Measurements from ENCODE around the gene FKRP.
"Not testable (repeated sequence)": the region's sequence is repeated elsewhere in the genome, so short reads cannot be mapped to it uniquely, and the experiment has no call there.

Gene FKRP

DNA sequence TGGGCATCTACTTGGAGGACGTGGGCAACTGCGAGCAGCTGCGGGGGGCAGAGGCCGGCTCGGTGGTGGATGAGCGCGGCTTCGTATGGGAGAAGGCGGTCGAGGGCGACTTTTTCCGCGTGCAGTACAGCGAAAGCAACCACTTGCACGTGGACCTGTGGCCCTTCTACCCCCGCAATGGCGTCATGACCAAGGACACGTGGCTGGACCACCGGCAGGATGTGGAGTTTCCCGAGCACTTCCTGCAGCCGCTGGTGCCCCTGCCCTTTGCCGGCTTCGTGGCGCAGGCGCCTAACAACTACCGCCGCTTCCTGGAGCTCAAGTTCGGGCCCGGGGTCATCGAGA is 10.7 kb downstream of the FKRP start:
- in situ Hi-C loops (cut with MboI; ENCODE audit: low sequenced_read_pairs), result no loop called here

DNA sequence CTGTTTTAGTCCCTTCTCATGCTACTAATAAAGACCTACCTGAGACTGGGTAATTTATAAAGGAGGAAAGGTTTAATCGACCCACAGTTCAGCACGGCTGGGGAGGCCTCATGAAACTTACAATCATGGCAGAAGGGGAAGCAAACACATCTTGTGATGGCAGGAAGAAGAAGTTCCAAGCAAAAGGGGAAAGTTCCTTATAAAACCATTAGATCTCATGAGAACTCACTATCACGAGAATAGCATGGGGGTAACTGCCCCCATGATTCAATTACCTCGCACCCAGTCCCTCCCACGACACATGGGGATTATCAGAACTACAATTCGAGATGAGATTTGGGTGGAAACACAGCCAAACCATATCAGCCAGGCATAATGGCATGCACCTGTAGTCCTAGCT is 13.3 kb downstream of the FKRP start:
- in situ Hi-C loops (cut with MboI; ENCODE audit: low sequenced_read_pairs), result no loop called here

DNA sequence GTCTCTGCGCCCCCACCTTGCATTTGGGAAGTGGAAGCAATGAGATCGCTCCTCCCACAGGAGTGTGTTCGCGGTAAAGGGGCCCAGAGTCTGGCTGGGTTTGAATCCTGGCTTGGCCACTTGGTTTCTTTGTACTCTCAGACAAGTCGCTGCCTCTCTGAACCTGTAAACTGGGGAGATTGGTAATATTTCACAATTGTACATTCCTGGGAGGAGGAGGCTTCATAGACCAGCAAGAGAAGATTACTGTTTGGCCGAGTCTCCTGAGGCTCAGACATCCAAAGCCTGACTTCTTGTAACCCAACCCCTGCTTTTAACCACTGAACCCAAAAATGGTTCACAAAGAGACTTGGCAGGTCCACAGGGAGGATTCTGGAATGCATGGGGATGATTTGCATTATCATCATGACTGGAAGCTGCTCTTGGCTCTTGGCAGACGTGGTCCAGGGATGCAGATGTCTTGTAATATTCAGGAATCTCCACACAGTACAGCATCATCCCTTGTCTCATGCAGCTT is 14.0 kb downstream of the FKRP start:
- in situ Hi-C loops (cut with MboI; ENCODE audit: low sequenced_read_pairs), result no loop called here

DNA sequence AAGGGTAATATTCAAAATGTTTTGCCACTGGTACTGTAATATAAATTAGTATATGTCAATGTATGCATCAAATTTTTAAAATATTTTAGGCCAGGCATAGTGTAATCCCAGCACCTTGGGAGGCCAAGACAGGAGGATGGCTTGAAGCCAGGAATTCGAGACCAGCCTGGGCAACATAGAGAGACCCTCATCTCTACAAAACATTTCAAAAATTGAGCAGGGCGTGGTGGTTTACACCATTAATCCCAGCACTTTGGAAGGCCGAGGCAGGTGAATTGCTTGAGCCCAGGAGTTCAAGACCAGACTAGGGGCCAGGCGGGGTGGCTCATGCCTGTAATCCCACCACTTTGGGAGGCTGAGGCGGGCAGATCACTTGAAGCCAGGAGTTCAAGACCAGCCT is 14.5 kb downstream of the FKRP start:
- in situ Hi-C loops (cut with MboI; ENCODE audit: low sequenced_read_pairs), result no loop called here

DNA sequence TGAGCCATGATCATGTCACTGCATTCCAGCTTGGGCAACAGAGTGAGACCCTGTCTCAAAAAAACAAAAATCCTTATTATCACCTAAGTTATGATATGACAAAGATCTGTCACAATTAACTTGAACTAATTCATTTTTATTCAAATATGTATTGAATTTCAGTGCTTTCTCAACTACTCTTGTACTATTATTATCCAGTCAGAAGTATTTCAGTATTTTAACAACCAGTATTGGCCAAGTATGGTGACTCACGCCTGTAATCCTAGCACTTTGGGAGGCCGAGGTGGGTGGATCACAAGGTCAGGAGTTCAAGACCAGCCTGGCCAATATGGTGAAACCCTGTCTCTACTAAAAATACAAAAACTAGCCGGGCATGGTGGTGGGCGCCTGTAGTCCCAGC is 15.0 kb downstream of the FKRP start:
- in situ Hi-C loops (cut with MboI; ENCODE audit: low sequenced_read_pairs), result not testable (repeated sequence)

DNA sequence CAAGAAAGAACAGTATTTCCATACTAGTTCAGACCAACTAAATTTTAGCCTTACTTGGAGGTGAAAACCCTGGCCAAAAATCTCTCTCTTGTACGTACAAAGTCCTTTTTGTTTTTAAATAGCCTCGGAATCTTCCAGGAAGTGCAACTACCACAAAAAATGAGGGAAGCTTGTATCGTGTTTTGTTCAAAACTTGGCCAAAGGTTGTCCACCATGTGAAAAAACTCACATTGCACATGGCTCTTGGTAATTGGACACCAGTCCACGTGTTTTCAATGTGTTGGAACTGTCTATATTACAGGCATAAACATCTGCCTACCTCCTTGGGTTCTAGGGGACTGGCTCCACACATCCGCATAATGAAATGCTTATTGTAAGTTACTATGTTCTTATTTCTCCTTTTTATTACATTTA is 15.6 kb downstream of the FKRP start:
- in situ Hi-C loops (cut with MboI; ENCODE audit: low sequenced_read_pairs), result no loop called here

DNA sequence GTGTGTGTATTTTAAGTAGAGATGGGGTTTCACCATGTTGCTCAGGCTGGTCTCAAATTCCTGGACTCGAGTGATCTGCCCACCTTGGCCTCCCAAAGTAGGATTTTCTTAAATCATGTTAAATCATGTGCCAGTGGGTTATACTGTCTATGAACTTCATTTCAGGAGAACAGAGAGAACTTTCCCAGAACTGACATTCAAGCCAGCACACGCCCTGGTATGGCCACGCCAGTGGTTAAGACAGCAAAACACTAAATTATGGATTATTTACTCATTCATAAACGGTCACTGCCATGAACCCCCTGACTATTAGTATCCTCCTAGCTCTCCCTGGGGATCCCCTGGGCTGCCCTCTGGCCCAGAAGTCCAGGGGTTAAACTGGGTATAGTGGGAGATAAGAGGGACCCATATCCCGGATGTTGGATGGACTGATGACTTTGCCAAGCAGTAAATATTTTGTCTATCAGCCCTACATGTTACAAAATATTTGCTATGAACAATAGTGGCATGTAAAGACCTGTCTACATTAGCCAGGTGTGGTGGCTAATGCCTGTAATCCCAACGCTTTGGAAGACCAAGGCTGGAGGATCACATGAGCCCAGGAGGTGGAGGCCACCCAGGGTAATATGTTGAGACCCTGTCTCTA is 16.5 kb downstream of the FKRP start:
- in situ Hi-C loops (cut with MboI; ENCODE audit: low sequenced_read_pairs), result no loop called here

DNA sequence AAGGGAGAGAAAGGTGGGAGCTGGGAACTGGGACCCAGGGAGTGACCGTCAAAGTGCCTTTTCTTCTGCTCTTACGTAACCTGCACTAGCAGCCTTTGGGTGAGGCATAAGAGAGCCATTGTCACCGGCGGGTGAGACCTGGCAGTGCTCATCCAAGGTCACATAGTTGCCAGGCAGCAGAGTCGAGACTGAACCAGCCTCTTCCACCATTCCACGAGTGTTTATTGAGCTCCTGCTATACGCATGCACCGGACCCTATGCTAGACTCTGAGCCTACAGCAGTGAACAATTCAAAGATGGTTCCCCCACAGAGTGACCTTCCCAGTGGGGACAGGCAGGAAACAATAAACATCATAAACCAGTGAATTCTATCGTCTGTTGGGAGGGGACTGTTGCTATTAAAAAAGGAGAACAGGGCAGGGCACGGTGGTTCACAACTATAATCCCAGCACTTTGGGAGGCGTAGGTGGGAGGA is 19.0 kb downstream of the FKRP start:
- in situ Hi-C loops (cut with MboI; ENCODE audit: low sequenced_read_pairs), result no loop called here

DNA sequence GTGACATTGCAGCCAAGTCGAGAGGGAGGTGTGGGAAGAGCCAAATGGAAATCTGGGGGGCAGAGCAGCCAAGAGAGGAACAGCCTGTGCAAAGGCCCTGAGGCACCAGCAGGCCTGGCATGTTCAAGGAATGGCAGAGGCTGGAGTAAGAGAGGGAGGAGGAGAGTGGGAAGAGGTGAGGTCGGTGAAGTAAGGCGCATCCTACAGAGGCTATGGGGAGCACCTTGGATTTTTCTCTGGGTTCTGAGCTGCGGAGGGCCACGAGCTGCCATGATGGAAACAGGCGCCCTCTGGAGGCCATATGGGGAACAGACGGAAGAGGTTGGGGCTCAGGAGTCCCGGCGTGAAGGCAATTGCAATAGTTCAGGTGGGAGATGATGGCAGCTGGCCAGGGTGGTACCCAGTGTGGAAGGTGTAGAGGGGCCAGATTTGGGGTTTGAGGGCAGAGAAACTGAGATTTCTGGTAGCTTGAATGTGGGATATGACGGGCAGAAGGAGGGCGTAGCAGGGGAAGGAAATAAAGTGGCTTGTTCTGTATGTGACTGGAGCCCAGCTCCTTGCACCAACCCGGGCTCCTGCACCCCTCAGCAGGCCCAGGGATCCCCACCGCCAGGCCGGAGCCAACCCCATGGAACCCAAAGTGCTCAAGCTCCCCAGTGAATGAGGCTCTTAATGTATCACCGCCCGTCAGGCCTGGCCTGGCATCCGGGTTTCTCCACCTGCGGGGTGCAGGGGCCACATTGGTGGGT is 20.9 kb downstream of the FKRP start:
- in situ Hi-C loops (cut with MboI; ENCODE audit: low sequenced_read_pairs), result no loop called here

DNA sequence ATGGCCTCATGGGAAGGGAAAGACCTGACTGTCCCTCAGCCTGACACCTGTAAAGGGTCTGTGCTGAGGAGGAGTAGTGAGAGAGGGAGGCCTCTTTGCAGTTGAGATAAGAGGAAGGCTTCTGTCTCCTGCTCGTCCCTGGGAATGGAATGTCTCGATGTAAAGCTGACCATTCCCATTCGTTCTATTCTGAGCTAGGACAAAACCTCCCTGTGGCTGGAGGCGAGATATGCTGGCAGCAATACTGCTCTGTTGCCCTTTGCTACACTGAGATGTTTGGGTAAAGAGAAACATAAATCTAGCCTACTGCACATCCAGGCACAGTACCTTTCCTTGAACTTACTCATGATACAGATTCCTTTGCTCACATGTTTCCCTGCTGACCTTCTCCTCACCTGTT is 22.9 kb downstream of the FKRP start:
- in situ Hi-C loops (cut with MboI; ENCODE audit: low sequenced_read_pairs), result not testable (repeated sequence)

DNA sequence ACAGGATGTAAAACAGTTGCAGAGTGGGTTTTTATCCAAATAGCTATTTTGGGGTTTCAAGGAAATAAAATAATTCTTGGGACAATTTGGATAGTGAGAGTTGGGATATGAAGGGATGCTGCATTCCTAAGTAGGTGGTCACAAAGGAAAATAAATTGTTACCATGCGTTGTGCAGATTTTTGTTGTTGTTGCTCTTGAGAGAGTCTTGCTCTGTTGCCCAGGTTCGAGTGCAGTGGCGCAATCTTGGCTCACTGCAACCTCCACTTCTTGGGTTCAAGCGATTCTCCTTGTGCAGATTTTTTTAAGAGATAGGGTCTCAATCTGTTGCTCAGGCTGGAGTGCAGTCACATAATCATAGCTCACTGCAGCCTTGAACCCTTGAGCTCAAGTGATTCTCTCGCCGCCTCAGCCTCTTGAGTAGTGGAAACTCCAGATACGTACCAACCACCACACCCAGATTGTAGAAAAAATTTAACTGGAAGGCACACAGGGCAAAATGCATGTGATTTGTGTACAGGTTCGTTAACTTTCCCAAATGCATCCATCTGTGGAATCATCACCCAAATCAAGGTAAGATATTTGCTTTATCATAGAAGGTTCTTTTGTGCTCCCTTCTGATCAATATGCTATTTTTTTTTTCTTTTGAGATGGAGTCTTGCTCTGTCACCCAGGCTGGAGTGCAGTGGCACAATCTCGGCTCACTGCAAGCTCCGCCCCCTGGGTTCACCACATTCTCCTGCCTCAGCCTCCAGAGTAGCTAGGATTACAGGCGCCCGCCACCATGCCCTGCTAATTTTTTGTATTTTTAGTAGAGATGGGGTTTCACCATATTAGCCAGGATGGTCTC is 26.5 kb downstream of the FKRP start:
- in situ Hi-C loops (cut with MboI; ENCODE audit: low sequenced_read_pairs), result no loop called here

DNA sequence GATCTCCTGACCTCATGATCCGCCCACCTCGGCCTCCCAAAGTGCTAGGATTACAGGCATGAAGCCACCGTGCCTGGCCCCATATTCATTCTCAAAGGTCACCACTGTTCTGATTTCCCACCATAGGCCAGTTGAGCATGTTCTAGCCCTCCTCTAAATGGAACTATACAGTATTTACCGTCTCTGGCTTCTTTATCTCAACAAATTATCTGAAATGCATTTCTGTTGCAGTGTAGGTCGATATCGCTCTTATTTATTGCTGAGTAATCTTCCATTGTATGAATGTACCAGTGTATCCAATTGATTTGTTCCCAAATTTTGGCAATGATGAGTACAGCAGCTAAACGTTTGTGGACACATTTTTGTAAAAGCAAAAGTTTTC is 27.2 kb downstream of the FKRP start:
- in situ Hi-C loops (cut with MboI; ENCODE audit: low sequenced_read_pairs), result no loop called here

DNA sequence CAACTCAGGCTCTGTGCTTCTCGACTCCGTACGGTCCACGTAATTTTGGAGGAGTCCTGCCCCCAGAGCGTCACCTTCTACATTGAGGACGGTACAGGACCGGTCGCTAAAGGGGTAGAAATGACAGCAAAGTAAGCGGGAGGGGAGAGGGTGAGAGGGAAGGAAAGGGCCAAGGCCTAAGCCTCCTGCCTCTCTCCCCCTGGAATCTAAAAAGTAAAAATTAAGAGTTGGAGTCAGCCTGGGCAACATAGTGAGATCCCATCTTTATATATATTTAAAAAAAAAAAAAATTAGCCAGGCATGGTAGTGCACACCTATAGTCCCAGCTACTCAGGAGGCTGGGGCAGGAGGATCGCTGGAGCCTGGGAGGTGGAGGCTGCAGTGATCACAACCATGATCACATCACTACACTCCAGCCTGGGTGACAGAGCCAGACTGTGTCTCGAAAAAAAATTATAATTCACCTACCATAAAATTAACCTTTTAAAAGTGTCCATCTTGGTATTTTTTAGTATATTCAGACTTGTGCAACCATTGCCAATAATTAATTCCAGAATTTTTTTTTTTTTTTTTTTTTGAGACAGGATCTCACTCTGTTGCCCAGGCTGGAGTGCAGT is 29.9 kb downstream of the FKRP start:
- in situ Hi-C loops (cut with MboI; ENCODE audit: low sequenced_read_pairs), result no loop called here

DNA sequence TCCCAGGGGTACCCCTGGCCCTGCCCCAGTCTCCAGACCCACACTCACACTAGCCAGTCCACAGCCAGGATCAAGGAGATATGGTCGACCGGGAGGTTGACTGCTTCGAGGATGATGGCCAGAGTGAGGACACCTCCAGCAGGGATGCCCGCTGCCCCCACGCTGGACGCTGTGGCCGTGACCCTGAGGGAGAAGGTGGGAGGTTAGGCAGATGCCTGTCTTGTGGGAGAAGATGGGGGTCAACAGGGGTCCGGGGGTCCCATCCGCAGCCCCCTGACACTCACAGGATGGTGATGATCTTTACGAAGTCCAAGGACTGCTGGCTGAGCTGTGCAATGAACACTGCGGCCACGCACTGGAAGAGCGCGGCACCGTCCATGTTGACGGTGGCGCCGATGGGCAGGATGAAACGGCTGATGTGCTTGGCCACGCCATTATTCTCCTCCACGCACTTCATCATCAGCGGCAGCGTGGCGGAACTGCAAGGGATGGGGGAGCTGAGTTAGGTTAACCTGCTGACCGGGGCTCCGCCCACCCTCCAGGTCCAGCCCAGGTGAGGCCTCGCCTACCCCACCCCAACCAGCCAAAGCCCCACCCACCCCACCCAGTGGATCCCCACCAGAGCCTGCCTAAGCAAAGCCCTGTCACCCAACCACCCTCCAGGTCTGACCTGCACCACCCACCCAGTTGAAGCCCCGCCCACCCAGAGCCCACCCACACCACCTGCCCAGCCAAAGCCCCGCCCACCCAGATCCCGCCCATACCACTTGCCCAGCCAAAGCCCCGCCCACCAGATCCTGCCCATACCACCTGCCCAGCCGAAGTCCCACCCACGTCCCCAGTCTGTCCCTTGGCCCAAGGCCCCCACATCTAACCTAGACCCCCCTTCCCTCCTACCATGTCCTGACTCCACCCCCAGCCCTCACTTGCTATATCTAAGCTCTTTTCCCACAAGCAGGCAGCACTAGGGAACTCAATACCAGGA is 31.4 kb downstream of the FKRP start:
- in situ Hi-C loops (cut with MboI; ENCODE audit: low sequenced_read_pairs), result no loop called here

DNA sequence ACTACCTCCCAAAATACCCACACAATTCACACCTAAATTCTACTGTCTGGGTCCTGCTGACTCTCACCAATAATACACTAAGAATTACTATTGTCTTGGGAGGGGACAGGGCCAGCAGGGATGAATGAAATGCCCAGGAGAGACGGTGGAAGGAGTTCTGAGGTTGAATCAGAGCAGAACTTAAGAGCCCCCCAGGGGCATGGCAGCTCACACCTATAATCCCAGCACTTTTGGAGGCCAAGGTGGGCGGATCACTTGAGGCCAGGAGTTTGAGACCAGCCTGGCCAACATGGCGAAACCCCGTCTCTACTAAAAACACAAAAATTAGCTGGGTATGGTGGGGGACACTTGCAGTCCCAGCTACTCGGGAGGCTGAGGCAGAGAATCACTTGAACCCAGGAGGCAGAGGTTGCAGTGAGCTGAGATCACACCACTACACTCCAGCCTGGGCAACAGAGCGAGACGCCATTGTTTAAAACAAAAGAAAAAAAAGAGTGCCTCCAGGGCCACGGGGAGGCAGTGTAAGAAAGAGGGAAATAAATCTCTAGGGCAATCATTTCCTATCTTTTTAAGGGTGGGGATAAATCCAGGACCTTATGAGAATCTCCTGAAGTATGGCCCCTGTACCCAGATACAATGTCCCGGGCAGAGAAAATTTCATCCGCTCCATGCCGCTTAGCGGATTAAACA is 32.2 kb downstream of the FKRP start:
- in situ Hi-C loops (cut with MboI; ENCODE audit: low sequenced_read_pairs), result not testable (repeated sequence)

DNA sequence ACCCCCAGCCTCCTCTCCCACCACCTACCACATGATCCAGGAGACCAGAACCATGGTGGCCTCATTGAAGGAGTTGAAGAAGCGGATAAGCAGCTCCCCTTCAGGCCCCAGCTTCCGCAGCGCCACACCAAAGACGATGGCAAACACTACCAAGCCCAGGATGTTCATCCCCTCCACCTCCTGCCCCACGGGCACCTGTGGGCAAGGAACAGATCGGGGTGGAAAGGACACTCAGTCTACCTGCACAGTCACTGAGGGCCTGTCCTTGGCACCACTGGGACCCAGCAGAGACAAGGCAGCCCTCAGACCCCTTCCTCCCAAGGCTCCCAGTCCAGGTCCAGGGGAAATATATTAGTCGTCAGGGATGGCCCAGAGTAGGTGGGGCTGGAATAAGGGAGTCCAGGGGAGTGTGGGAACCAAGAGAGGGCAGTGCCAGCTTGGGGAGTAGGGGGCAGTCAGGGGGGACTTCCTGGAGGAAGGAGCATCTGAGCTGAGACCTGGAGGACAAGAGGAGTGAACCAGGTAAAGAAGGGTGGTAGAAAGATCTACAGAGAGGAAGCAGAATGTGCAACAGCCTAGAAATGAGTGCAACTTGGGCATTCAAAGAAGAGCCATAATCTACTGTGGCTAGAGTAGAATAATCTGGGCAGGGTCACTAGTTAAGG is 36.6 kb downstream of the FKRP start:
- in situ Hi-C loops (cut with MboI; ENCODE audit: low sequenced_read_pairs), result no loop called here

DNA sequence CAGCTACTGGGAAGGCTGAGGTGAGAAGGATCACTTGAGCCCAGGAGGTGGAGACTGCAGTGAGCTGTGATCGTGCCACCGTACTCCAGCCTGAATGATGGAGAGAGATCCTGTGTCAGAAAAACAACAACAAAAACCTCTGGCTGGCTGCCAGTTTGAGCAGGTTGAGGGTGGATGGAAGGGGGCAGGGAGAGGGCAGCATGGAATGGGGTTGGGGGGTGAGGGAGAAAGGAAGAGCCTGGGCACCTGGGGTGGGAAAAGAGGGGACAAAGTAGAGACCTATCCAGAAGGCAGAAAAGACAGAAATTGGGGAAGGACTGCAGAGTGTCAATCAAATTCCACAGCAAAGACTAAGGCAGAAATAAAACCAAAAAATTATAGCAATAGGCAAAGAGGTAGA is 37.8 kb downstream of the FKRP start:
- in situ Hi-C loops (cut with MboI; ENCODE audit: low sequenced_read_pairs), result no loop called here

DNA sequence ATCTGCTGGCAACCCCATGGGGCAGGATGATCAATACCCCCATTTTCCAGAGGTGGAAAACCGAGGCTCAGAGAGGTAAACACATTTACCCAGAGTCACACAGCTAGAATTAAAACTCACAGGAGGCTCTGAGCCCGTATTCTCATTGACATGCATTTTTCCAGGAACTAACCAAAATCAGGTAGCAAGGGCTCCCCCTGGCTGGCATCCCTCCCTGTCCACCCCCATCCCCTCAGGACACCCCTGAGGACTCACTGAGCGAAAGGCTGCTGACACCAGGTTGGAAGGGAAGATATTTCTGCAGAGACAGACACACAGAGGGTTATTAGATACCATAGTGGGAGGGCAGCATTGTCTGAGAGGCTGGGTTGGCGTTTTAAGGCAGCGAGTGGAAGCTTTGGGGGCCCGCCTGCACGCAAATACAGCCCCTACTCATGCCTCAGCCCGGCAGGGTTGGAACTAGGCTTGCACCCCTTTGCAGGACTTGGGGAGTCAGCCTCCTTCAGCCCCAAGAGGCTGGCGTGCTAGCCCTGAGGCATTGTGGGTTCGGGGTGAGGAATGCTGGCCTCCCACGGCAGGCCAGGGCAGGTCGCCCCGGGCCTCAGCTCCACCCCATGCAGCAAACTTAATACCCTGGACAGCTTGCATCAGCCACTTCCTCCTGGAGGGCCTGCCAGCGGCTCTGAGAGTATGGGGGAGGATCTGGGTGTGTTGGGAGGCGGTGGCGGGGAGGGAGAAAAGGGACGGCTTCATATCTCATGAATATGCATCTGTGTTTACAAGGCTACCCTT is 38.6 kb downstream of the FKRP start:
- in situ Hi-C loops (cut with MboI; ENCODE audit: low sequenced_read_pairs), result no loop called here
